Measurements from ENCODE around the gene REXO5. TPM values are rescaled to one million over a fixed set of nuclear protein-coding genes. Genes with fewer than 3 reads are reported as not detected.

REXO5 gene
- total RNA-seq, 6 donors from 2014 or later = 2.1 to 12.7 (median 3.0) TPM

- 87 to 91% methylated on average over 4 of the region's 4 CpGs for WGBS, 2 donors
- ATAC-seq (ENCODE audit: low FRiP score in 2 of 2) (no peak), DNase-seq (no peak)
- H3K36me3 ChIP-seq = no peaks in the 10 kb centered on the region
- TF ChIP-seq POLR2AphosphoS5 (IDR thresholded peaks at IDR 0.05) (no peak), EP300 (IDR thresholded peaks at IDR 0.05) (no peak), POLR2A (IDR thresholded peaks at IDR 0.05) (no peak), CTCF (IDR thresholded peaks at IDR 0.05) (no peak)
- no peak overlapping the region for H3K27ac ChIP-seq
- no peaks in the 10 kb centered on the region for H3K9me3 ChIP-seq
- no peaks in the 10 kb centered on the region for H3K4me1 ChIP-seq
- no peaks in the 10 kb centered on the region for H3K27me3 ChIP-seq
- H3K4me3 ChIP-seq = no peak overlapping the region
Observed at GRCh38 chr16:20821682-20822081, 15.4 kb downstream of the REXO5 start.

GRCh38 chr16:20822521-20823325, 16.4 kb downstream of the REXO5 start:
- WGBS, 2 donors = 75 to 82% methylated on average over 3 of the region's 3 CpGs
- ATAC-seq (ENCODE audit: low FRiP score in 2 of 2) (no peak), DNase-seq (no peak)
- H3K4me1 ChIP-seq = no peaks in the 10 kb centered on the region
- TF ChIP-seq EP300 (IDR thresholded peaks at IDR 0.05) (no peak), POLR2AphosphoS5 (IDR thresholded peaks at IDR 0.05) (no peak), POLR2A (IDR thresholded peaks at IDR 0.05) (no peak), CTCF (IDR thresholded peaks at IDR 0.05) (no peak)
- no peaks in the 10 kb centered on the region for H3K27me3 ChIP-seq
- no peaks in the 10 kb centered on the region for H3K36me3 ChIP-seq
- no peak overlapping the region for H3K27ac ChIP-seq
- no peaks in the 10 kb centered on the region for H3K9me3 ChIP-seq
- H3K4me3 ChIP-seq = no peak overlapping the region

- Histone ChIP-seq H3K27ac (no peak overlapping the region), H3K27me3 (no peaks in the 10 kb centered on the region), H3K36me3 (no peaks in the 10 kb centered on the region), H3K9me3 (no peaks in the 10 kb centered on the region), H3K4me3 (no peak overlapping the region), H3K4me1 (no peaks in the 10 kb centered on the region)
- TF ChIP-seq CTCF (IDR thresholded peaks at IDR 0.05) = no peak
- TF ChIP-seq POLR2A (IDR thresholded peaks at IDR 0.05) = no peak
- TF ChIP-seq POLR2AphosphoS5 (IDR thresholded peaks at IDR 0.05) = no peak
- ATAC-seq (ENCODE audit: low FRiP score in 2 of 2) (no peak), DNase-seq (no peak)
- 58 to 64% methylated on average over 3 of the region's 3 CpGs for WGBS, 2 donors
Observed at GRCh38 chr16:20826039-20826566, 19.8 kb downstream of the REXO5 start.

GRCh38 chr16:20829536-20829935, 23.2 kb downstream of the REXO5 start:
- H3K27ac ChIP-seq = no peak overlapping the region
- H3K9me3 ChIP-seq = no peaks in the 10 kb centered on the region
- H3K36me3 ChIP-seq = no peaks in the 10 kb centered on the region
- DNase-seq (no peak), ATAC-seq (ENCODE audit: low FRiP score in 2 of 2) (no peak)
- no peaks in the 10 kb centered on the region for H3K27me3 ChIP-seq
- WGBS, 2 donors = 93 to 100% methylated on average over 1 of the region's 1 CpG
- TF ChIP-seq EP300 (IDR thresholded peaks at IDR 0.05) (no peak), POLR2A (IDR thresholded peaks at IDR 0.05) (no peak), CTCF (IDR thresholded peaks at IDR 0.05) (no peak), POLR2AphosphoS5 (IDR thresholded peaks at IDR 0.05) (no peak)
- H3K4me1 ChIP-seq = no peaks in the 10 kb centered on the region
- H3K4me3 ChIP-seq = no peak overlapping the region

- H3K9me3 ChIP-seq = no peaks in the 10 kb centered on the region
- no peaks in the 10 kb centered on the region for H3K36me3 ChIP-seq
- WGBS, 2 donors = 90 to 92% methylated on average over 1 of the region's 1 CpG
- H3K27ac ChIP-seq = no peak overlapping the region
- no peaks in the 10 kb centered on the region for H3K27me3 ChIP-seq
- H3K4me3 ChIP-seq = no peak overlapping the region
- DNase-seq (no peak), ATAC-seq (ENCODE audit: low FRiP score in 2 of 2) (no peak)
- no peaks in the 10 kb centered on the region for H3K4me1 ChIP-seq
- TF ChIP-seq POLR2A (IDR thresholded peaks at IDR 0.05) = no peak
- no peak for TF ChIP-seq CTCF (IDR thresholded peaks at IDR 0.05)
- no peak for TF ChIP-seq POLR2AphosphoS5 (IDR thresholded peaks at IDR 0.05)
- no peak for TF ChIP-seq EP300 (IDR thresholded peaks at IDR 0.05)
Observed at GRCh38 chr16:20830372-20830771, 24.0 kb downstream of the REXO5 start.

All from upper lobe of left lung (tissue), 6 donors.